Activated T-cell treated with anti-CD3 and anti-CD28 coated beads for 1 hour (primary cell): ENCODE results near the gene KLHDC7B.
"Not testable (repeated sequence)": the region's sequence is repeated elsewhere in the genome, so short reads cannot be mapped to it uniquely, and the experiment has no call there.

ENCODE experiments used
- DNase-seq: peaks from one replicate; pipeline ENCODE4 v3.0.0-alpha.2; 2020; ENCODE audit warnings: low read depth

KLHDC7B gene

GRCh38 chr22:50529897-50530579, 15.7 kb upstream of the KLHDC7B start, which contains the start of gene TYMP:
Gene TYMP (minus strand): TSS chr22:50530012. CDS start chr22:50529709, 303 bp downstream.
- DNase-seq, result peak; percentile 52

- no peak for DNase-seq
Observed at GRCh38 chr22:50530580-50530876, 15.2 kb upstream of the KLHDC7B start.

- peak; percentile 76 for DNase-seq
Observed at GRCh38 chr22:50530877-50531545, 14.7 kb upstream of the KLHDC7B start.

GRCh38 chr22:50531546-50531961, 14.1 kb upstream of the KLHDC7B start:
- peak; percentile 62 for DNase-seq

GRCh38 chr22:50531962-50532674, 13.6 kb upstream of the KLHDC7B start:
- DNase-seq, result no peak

GRCh38 chr22:50532824-50533796, 12.6 kb upstream of the KLHDC7B start:
- DNase-seq, result no peak

- DNase-seq, result not testable (repeated sequence)
Observed at GRCh38 chr22:50533856-50534711, 11.6 kb upstream of the KLHDC7B start.

GRCh38 chr22:50535113-50535512, 10.6 kb upstream of the KLHDC7B start:
- no peak for DNase-seq

- DNase-seq, result no peak
Observed at GRCh38 chr22:50536226-50536625, 9.5 kb upstream of the KLHDC7B start.

- DNase-seq, result no peak
Observed at GRCh38 chr22:50537765-50538164, 7.9 kb upstream of the KLHDC7B start.

- no peak for DNase-seq
Observed at GRCh38 chr22:50540381-50540780, 5.3 kb upstream of the KLHDC7B start.

- not testable (repeated sequence) for DNase-seq
Observed at GRCh38 chr22:50541667-50542026, 4.1 kb upstream of the KLHDC7B start.

- no peak for DNase-seq
Observed at GRCh38 chr22:50542416-50542927, 3.2 kb upstream of the KLHDC7B start.

- peak; percentile 78 for DNase-seq
Observed at GRCh38 chr22:50544078-50544745, 1.5 kb upstream of the KLHDC7B start.

- no peak for DNase-seq
Observed at GRCh38 chr22:50544746-50545253, 899 bp upstream of the KLHDC7B start.

GRCh38 chr22:50546326-50547262, 895 bp downstream of the KLHDC7B start:
- DNase-seq, result no peak

GRCh38 chr22:50547263-50547985, 1.7 kb downstream of the KLHDC7B start:
- no peak for DNase-seq
